Mesenteric fat pad (tissue), 1 donor: ENCODE results near the gene HUS1B. TPM values are rescaled to one million over a fixed set of nuclear protein-coding genes. Genes with fewer than 3 reads are reported as not detected.

Experiments
- DNase-seq: peaks from one replicate; pipeline ENCODE4 v3.0.0-alpha.2; 2020; ENCODE audit warnings: low spot score
- total RNA-seq: library from RNA; stranded (reverse); fragmentation: NEBNext Ultra II Directional; extraction: Animal tissue kit (Norgen Biotek cat#: 25700); gene quantifications from one replicate; pipeline ENCODE4 v1.2.1, GENCODE V29; 2021
- donor health status: DM: yes; HTN: yes; CAD: no.

Gene HUS1B
- total RNA-seq, 1 donor from 2014 or later: 0.77 TPM

DNA sequence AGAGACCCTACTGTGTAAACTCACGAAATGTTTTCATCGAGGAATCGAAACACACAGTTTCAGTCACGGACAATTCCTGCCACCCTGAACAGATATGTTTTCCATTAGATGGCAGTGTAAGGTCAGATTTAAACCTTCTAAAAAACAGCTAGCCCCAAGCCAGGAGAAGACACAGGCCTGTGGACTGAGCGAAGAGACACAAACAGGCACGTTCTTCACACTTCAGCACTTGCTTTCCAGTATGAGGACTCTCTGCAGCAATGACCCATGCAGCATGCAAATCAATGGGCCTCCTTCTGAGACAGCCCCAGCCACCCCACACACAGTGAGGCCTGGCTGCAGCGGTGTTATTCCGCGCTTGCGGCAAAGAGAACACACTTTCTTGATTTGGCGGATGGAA lies 31.9 kb downstream of the HUS1B start:
- DNase-seq: no peak

DNA sequence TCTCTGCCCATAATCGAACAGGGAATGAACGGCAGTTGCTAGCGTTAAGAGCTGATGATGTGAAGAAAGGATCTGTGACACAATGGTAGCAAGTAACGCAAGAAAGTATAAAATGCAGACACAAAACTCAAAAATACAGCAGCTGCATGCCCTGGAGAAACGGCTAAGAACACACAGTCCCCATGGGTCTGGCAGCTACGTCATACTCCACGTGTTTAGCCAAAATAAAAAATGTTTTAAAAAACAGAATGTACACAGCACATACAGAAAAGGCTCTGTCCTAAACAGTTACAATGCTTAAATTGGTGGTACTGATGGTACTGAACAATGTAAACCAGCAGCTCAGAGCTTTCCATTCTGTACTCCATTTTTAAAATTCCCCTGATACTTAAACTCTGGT lies 34.4 kb downstream of the HUS1B start:
- DNase-seq: no peak

DNA sequence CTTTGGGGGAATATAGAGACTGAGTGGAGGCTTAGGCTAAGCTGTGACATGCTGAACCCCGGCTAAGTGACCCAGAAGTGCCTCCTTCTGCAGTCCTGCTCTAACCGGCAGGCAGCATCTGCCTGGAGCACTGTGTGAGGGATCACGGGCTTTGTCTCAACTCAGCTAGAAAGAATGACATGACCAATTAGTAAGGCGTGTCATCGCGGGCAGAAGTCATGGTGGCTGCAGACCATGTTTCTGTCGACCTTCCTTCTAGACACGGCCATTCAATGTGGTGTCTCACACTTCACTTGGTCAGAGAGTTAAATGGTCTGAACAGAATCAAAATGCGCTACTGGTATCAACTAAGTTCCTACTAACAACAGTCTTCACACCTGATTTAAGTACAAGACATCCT lies 35.0 kb downstream of the HUS1B start:
- DNase-seq: no peak

DNA sequence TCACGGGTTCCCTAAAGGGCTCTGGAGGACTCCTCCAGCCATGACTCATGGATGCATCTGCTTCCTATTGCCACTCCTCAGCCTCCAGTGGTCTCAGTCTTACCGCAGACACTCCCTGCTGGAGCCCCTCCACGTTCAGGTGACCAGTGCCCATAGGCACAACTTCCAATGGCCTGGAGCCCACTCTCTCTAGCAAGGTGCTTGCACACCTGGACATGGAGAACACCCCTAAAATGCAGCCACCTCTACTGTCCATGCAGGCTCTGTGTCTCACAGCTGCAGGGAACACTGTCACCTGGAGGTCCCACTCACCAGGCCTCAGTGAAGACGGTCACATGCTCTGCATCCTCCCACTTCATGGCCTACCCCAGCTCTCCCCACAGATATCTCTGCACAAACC lies 36.0 kb downstream of the HUS1B start:
- DNase-seq: no peak

DNA sequence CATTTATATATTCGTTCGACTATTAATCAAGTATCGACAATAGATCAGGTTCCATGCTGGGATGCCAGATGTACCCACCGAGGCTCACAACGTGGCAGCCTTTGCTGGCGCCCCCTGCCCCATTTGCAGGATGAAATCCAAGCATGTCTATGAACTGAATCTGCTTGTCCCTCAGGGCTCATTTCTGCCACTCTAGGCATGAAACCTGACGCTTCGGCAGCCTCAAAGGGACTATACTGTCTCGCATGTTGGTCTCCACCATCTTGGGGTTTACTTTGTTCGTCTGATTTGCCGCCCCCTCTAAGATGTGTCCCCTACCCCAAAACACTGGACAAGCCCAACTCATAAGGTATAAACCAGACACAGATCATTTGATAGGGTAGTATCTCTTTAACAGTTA lies 36.7 kb downstream of the HUS1B start:
- no peak for DNase-seq

DNA sequence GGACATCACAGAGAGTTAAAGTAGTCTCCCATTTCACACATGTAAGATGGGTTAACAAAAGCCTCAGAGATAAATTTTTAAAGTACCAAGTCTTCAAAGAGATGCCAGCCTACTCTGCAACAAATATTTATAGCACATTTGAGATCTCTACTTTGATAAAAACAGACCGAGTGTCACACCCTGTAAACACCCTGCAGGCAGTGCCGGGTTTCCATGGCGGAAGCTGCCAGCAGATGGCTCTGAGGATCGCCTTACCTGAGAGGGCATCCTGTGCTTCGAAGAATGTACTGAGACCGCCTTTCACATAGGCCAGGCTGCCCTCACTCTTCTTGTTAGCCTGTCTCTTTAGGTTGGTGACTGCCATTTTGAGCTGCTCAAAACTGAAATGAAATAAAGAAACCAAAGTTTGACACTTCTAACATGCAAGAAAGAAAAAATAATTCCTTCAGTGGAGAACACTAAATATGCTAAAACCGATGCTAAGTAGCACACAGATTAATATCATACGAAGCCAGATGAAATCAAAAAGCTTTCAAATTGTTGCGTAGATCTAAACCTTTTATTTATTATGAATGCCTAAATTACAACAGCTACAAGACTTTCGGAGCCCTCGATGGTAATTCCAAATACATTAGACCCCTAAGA lies 39.3 kb downstream of the HUS1B start:
- no peak for DNase-seq

DNA sequence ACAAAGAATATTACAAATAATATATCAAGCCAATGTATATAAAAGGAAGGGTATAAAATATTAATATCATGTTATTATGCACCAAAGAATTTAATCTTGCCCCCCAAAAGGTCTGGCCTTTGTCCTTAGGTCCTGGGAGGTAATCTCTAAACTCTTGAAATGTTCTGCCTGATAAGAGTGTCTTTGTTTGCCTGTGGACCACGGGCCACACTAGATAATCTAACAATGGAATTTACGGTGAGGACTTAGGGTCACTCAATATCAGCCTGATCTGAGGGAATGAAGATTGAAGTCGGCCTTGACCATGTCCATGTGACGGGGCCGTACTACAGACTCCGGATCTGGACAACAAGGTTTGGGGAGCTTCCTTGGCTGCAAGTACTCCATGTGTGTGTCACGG lies 42.9 kb downstream of the HUS1B start:
- DNase-seq: no peak

DNA sequence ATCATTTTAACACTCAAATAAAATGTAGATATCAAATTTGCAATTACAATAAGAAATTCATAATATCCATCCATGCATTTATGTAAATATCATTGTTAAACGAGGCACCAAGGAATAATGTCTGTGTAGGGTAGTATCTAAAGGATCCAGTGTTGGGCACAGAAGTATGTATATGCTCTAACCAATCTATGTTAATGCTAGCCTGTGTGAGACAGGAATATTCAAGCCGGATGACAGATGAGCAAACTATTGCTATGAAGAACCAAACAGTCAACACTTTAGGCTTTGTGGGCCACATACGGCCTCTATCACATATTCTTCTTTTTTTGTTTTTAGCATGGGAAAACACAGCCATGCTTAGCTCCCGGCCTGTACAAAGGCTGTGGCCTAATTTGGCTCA lies 45.0 kb downstream of the HUS1B start:
- no peak for DNase-seq

DNA sequence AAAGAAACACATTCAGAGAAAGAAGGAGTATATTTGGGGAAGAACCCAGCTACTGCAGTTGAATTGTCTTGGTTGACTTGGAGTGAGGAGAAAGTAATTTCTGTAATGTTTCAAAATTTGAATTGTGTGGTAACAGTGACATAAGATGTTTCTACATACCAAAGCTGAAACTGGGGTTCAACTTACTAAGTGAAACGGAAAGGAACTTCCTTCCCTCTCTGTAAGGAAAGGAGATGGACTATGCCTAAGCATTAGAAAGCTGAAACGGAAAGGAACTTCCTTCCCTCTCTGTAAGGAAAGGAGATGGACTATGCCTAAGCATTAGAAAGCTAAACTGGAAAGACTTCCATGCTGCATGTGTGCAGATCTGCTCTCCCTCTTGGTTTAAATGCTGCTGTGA lies 46.0 kb downstream of the HUS1B start:
- DNase-seq: no peak

DNA sequence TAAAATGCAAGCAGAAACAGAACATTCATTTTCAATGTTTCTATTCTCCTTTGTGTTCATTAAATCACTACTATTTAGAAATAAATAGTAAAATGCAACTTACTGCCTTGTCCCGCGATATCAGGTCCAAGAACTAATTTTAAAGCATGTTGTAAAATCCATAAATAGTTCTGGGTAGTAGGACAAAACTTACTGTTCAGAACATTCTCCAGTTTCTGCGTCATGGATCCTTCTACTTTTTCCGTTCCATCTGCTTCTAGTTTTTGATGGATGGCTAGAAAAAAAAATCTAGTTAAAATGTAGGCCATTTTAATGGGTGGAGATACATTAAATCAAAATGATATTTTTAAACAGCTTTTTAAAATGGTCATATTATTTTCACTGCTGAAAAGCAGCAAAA lies 47.0 kb downstream of the HUS1B start:
- no peak for DNase-seq

DNA sequence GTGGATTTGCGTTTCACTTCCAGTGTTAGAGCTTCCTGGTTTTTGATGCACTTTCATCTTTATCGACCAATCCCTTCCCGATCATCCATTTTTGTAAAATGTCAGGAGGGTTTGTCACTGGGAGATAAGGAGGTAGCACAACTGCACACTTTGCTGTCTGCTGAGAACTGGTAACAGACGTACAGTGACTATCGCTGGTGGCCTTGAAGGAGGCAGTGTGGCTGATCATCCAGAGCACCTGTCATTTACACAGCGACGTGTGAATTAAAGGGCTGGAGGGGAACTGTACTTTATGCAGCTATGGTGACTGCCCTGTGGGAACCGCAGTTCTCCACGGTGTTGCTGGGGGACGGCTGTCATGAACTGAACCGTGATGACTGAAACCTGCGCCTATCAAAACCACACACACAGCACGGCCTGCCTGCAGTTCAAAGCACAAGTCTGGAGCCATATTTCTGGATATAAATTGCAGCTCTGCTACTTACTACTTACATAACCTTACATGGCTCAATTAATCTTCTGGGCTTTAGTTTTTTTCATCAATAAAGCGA lies 50.0 kb downstream of the HUS1B start:
- no peak for DNase-seq

Other genes starting within 250 kb of the HUS1B start
- gene EXOC2, start 36.0 kb upstream of the HUS1B start, total RNA-seq: 15.3 TPM